GM10248 (cell line): ENCODE data around the gene PAPLN.

Experiments
- CTCF ChIA-PET: fragments of 300-600 bp; sonication (Branson Sonifier 250); formaldehyde crosslinking; extraction: SDS; loops from one replicate; lab custom pipeline; 2021; ENCODE audit warnings: antibody characterized with exemption; lab: Yijun Ruan, JAX
- POLR2A ChIA-PET: fragments of 350-650 bp; sonication (Branson Sonifier 250); formaldehyde crosslinking; extraction: SDS; loops from one replicate; lab custom pipeline; 2020; ENCODE audit warnings: antibody characterized with exemption; lab: Yijun Ruan, JAX
- DNase-seq: peaks from one replicate; pipeline ENCODE4 v3.0.0; 2012; ENCODE audit errors: extremely low spot score
- CTCF ChIP-seq: IDR thresholded peaks from 2 replicates; pipeline ENCODE4 v1.5.1; 2012; ENCODE audit warnings: mild to moderate bottlenecking, low read depth; ENCODE audit errors: extremely low read depth, missing control alignments, control extremely low read depth

Gene PAPLN

GRCh38 chr14:73238424-73238852 lies 1.1 kb downstream of the PAPLN start:
- no peak for TF ChIP-seq CTCF
- POLR2A ChIA-PET = no interaction called here
- no peak for DNase-seq
- CTCF ChIA-PET = interaction anchor here (0.9 kb wide), 1 partner anchor 8 kb away, joined by 3 read pairs; no protein-coding TSS in a partner anchor

DNA sequence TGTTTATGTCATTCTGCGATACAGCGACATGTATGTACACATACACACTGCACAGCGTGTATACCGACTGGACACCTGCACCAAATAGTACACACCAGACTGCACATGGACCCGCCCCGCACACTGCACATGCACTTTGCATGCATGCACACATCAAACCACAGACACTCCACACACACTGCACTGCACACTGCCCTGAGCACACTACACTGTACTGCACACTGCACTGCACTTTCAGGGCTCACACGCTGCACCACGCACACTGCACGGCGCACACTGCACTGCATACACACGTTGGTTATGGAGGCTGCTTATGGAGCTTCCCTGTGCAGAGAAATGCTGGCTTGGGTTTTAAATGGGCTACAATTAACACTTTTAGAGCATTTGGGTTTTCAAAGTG lies 1.6 kb downstream of the PAPLN start:
- ChIA-PET CTCF (interaction anchor here (0.9 kb wide), 1 partner anchor 9 kb away, joined by 3 read pairs; no protein-coding TSS in a partner anchor), POLR2A (no interaction called here)
- TF ChIP-seq CTCF = no peak
- no peak for DNase-seq

- ChIA-PET POLR2A (no interaction called here), CTCF (interaction anchor here (0.9 kb wide), 1 partner anchor 10 kb away, joined by 3 read pairs; no protein-coding TSS in a partner anchor)
- no peak for DNase-seq
Observed at GRCh38 chr14:73239393-73240241, 2.3 kb downstream of the PAPLN start.

GRCh38 chr14:73240816-73241480 lies 3.6 kb downstream of the PAPLN start:
- CTCF ChIA-PET = interaction anchor here (2.2 kb wide), 2 partner anchors 12 to 16 kb away, joined by 5 to 7 read pairs; no protein-coding TSS in a partner anchor
- POLR2A ChIA-PET = no interaction called here
- TF ChIP-seq CTCF = no peak
- no peak for DNase-seq

More at GRCh38 chr14:73239393-73240241, 2.3 kb downstream of the PAPLN start:
- TF ChIP-seq CTCF = no peak

DNA sequence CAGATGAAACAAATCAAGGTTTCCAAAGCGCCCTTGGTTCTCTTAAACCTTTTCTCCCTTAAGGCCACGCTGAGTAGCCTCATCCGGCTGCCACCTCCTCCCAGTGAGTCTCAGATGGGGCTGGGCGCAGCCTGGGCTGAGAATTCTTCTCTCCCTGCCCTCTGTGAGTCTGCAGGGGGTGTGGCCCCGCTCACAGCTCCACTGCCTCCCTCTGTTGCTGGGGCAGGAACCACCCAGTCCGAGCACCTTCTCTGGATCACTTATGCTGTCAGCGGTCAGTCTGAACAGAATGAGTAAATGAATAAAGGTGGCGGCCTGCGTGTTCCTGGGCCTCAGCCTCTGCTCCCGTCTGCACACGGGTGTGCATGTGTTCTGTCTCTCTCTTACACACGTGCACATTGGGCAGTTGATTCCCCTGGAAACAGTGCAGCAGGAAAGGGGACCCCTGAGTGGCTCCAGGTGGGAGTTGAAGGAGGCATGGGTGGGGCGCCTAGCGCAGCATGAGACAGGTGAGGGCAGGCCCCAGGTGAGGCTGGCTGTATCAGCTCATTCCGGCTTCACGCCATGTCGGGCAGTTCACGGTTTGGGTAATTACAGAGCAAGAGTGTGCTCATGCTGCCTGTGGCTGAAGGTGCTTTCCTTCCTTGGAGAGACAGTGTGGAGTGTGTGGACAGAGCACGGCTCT lies 4.3 kb downstream of the PAPLN start:
- ChIA-PET CTCF (interaction anchor here (2.2 kb wide), 2 partner anchors 12 to 17 kb away, joined by 5 to 7 read pairs; no protein-coding TSS in a partner anchor), POLR2A (no interaction called here)
- TF ChIP-seq CTCF = no peak
- DNase-seq = no peak
